ENCODE measurements around the gene ZNF628.

ZNF628 gene

DNA sequence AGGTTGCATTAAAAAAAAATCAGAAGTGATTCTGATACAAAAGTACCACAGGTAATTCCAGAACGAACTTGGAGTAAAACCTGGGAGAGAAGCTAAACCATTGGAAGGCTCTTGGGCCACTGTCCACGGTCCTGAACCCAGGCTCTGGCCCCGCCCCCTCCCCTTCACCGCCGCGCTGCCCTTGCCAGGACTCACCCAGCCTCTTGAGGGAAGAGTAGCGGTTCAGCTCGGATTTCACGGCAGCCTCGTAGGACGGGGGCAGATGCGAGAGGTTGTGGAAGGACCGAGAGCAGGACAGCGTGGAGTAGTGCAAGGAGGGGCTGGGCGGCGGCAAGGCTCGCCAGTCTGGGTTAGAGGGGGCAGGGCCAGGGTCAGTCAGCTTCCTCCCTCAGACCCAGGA, 39.0 kb upstream of the ZNF628 start (continued):
- TF ChIP-seq, protein P1, sequence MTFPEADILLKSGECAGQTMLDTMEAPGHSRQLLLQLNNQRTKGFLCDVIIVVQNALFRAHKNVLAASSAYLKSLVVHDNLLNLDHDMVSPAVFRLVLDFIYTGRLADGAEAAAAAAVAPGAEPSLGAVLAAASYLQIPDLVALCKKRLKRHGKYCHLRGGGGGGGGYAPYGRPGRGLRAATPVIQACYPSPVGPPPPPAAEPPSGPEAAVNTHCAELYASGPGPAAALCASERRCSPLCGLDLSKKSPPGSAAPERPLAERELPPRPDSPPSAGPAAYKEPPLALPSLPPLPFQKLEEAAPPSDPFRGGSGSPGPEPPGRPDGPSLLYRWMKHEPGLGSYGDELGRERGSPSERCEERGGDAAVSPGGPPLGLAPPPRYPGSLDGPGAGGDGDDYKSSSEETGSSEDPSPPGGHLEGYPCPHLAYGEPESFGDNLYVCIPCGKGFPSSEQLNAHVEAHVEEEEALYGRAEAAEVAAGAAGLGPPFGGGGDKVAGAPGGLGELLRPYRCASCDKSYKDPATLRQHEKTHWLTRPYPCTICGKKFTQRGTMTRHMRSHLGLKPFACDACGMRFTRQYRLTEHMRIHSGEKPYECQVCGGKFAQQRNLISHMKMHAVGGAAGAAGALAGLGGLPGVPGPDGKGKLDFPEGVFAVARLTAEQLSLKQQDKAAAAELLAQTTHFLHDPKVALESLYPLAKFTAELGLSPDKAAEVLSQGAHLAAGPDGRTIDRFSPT (tag by site-specific recombination; IDR thresholded peaks at IDR 0.05) = peak; percentile 86
- no peak for TF ChIP-seq ZFP69B (tag by site-specific recombination; IDR thresholded peaks at IDR 0.05)
- TF ChIP-seq ZNF561 (tag by site-specific recombination; IDR thresholded peaks at IDR 0.05; ENCODE audit: borderline replicate concordance) = 0 out of 2 replicates have a peak, but pooled peaks have one; percentile 27
- peak; percentile 43 for TF ChIP-seq SP3 (tag by site-specific recombination; IDR thresholded peaks at IDR 0.05)
- no peak for TF ChIP-seq ZNF2 (tag by site-specific recombination; IDR thresholded peaks at IDR 0.05)
- peak; percentile 79 for TF ChIP-seq ZNF600 (tag by site-specific recombination; IDR thresholded peaks at IDR 0.05)
- TF ChIP-seq PRDM10 (tag by site-specific recombination; IDR thresholded peaks at IDR 0.05) = 0 out of 2 replicates have a peak, but pooled peaks have one; percentile 10
- no peak for TF ChIP-seq ZSCAN23 (tag by site-specific recombination; IDR thresholded peaks at IDR 0.05)
- TF ChIP-seq KLF9 (tag by site-specific recombination; IDR thresholded peaks at IDR 0.05; ENCODE audit: low read depth) = peak; percentile 79
- TF ChIP-seq KLF16 (tag by site-specific recombination; IDR thresholded peaks at IDR 0.05) = 0 out of 2 replicates have a peak, but pooled peaks have one; percentile 33
- no peak for TF ChIP-seq ZNF626 (tag by site-specific recombination; IDR thresholded peaks at IDR 0.05)
- peak; percentile 40; the same call in 1 of the 2 replicates for TF ChIP-seq IKZF3 (tag by site-specific recombination; IDR thresholded peaks at IDR 0.05)
- TF ChIP-seq ZFP3 (tag by site-specific recombination; IDR thresholded peaks at IDR 0.05; ENCODE audit: low read depth) = no peak
- TF ChIP-seq, protein P2, sequence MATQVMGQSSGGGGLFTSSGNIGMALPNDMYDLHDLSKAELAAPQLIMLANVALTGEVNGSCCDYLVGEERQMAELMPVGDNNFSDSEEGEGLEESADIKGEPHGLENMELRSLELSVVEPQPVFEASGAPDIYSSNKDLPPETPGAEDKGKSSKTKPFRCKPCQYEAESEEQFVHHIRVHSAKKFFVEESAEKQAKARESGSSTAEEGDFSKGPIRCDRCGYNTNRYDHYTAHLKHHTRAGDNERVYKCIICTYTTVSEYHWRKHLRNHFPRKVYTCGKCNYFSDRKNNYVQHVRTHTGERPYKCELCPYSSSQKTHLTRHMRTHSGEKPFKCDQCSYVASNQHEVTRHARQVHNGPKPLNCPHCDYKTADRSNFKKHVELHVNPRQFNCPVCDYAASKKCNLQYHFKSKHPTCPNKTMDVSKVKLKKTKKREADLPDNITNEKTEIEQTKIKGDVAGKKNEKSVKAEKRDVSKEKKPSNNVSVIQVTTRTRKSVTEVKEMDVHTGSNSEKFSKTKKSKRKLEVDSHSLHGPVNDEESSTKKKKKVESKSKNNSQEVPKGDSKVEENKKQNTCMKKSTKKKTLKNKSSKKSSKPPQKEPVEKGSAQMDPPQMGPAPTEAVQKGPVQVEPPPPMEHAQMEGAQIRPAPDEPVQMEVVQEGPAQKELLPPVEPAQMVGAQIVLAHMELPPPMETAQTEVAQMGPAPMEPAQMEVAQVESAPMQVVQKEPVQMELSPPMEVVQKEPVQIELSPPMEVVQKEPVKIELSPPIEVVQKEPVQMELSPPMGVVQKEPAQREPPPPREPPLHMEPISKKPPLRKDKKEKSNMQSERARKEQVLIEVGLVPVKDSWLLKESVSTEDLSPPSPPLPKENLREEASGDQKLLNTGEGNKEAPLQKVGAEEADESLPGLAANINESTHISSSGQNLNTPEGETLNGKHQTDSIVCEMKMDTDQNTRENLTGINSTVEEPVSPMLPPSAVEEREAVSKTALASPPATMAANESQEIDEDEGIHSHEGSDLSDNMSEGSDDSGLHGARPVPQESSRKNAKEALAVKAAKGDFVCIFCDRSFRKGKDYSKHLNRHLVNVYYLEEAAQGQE (tag by site-specific recombination; IDR thresholded peaks at IDR 0.05) = peak; percentile 98
- TF ChIP-seq ZNF394 (tag by site-specific recombination; IDR thresholded peaks at IDR 0.05; ENCODE audit: borderline replicate concordance) = peak; percentile 61; the same call in 1 of the 2 replicates
- TF ChIP-seq ATF2 (tag by site-specific recombination; IDR thresholded peaks at IDR 0.05; ENCODE audit: low read depth) = no peak
- no peak for TF ChIP-seq ZNF140 (tag by site-specific recombination; IDR thresholded peaks at IDR 0.05)
- TF ChIP-seq PATZ1 (tag by site-specific recombination; IDR thresholded peaks at IDR 0.05) = peak; percentile 26; the same call in 1 of the 2 replicates
- no peak for TF ChIP-seq ZNF175 (tag by site-specific recombination; IDR thresholded peaks at IDR 0.05)
- no peak for TF ChIP-seq PRDM1 (tag by site-specific recombination; IDR thresholded peaks at IDR 0.05)
- peak; percentile 63 for TF ChIP-seq ZBTB17 (tag by site-specific recombination; IDR thresholded peaks at IDR 0.05)
- peak; percentile 33; the same call in 1 of the 2 replicates for TF ChIP-seq KLF8 (tag by site-specific recombination; IDR thresholded peaks at IDR 0.05)

Data from HEK293 (cell line).